Fibroblast of the aortic adventitia (primary cell): ENCODE data around the gene FXYD3. TPM values are rescaled to one million over a fixed set of nuclear protein-coding genes. Genes with fewer than 3 reads are reported as not detected.

Experiments used
- DNase-seq: peaks from one replicate; pipeline ENCODE4 v3.0.0-alpha.2; 2010; ENCODE audit warnings: low read depth
- H3K4me3 ChIP-seq: 2 replicates; pipeline ENCODE4 v1.5.1; 2011; ENCODE audit warnings: low read depth, mild to moderate bottlenecking, control low read depth, low read length, moderate library complexity
- CTCF ChIP-seq: IDR thresholded peaks from 2 replicates; pipeline ENCODE4 v1.5.1; 2011; ENCODE audit warnings: mild to moderate bottlenecking, low read length, control low read depth, inconsistent platforms; ENCODE audit not compliant: insufficient read depth
- total RNA-seq: library from RNA; depleted of rRNA; stranded (reverse); fragments of >200 nt; gene quantifications from 2 replicates; pipeline ENCODE4 v1.2.3, GENCODE V29; 2012; ENCODE audit warnings: low replicate concordance

Gene FXYD3
- total RNA-seq, 1 donor: not detected

GRCh38 chr19:35105411-35106290 lies 10.0 kb upstream of the FXYD3 start:
- H3K4me3 ChIP-seq: no peak overlapping the region
- no peak for DNase-seq
- TF ChIP-seq CTCF: no peak

GRCh38 chr19:35106291-35106583 lies 9.4 kb upstream of the FXYD3 start:
- no peak overlapping the region for H3K4me3 ChIP-seq
- TF ChIP-seq CTCF: no peak
- DNase-seq: no peak

GRCh38 chr19:35106898-35107541 lies 8.6 kb upstream of the FXYD3 start:
- no peak for TF ChIP-seq CTCF
- DNase-seq: no peak

GRCh38 chr19:35107545-35107944 lies 8.1 kb upstream of the FXYD3 start:
- peak; percentile 65 for DNase-seq
- H3K4me3 ChIP-seq: no peak overlapping the region
- TF ChIP-seq CTCF: no peak

More at GRCh38 chr19:35106898-35107541, 8.6 kb upstream of the FXYD3 start:
- H3K4me3 ChIP-seq: no peak overlapping the region

GRCh38 chr19:35108730-35109129 lies 6.9 kb upstream of the FXYD3 start:
- no peak overlapping the region for H3K4me3 ChIP-seq
- TF ChIP-seq CTCF: no peak
- no peak for DNase-seq

GRCh38 chr19:35109395-35110112 lies 6.1 kb upstream of the FXYD3 start:
- DNase-seq: no peak
- no peak overlapping the region for H3K4me3 ChIP-seq

More at GRCh38 chr19:35109395-35110112, 6.1 kb upstream of the FXYD3 start:
- no peak for TF ChIP-seq CTCF
